ENCODE data around the gene ATP9B. TPM values are rescaled to one million over a fixed set of nuclear protein-coding genes. Genes with fewer than 3 reads are reported as not detected.
"Not testable (repeated sequence)": the region's sequence is repeated elsewhere in the genome, so short reads cannot be mapped to it uniquely, and the experiment has no call there.

ATP9B gene
- total RNA-seq, 1 donor from 2014 or later: 12.6 TPM

- no peak for DNase-seq (ENCODE audit: low read depth)
- H3K36me3 Mint-ChIP-seq (ENCODE audit: low read depth, unreplicated experiment): peaks cover 18% of the 10 kb centered on the region
- no peak overlapping the region for H2AFZ ChIP-seq (ENCODE audit: low read depth, low read length)
- no peak overlapping the region for H3K4me3 Mint-ChIP-seq (ENCODE audit: unreplicated experiment)
- H3K27ac ChIP-seq (ENCODE audit: low read depth, low read length): no peak overlapping the region
- no peaks in the 10 kb centered on the region for H3K27me3 ChIP-seq (ENCODE audit: insufficient read depth, low read length)
- no peak overlapping the region for H3K9ac ChIP-seq (ENCODE audit: low read length)
- H3K9me3 Mint-ChIP-seq (ENCODE audit: unreplicated experiment): peaks cover 10% of the 10 kb centered on the region
- no peak overlapping the region for H3K4me3 ChIP-seq (ENCODE audit: insufficient read depth, low read depth, low read length)
- H3K4me2 ChIP-seq (ENCODE audit: low read length): no peak overlapping the region
- no peak overlapping the region for H3K27ac Mint-ChIP-seq (ENCODE audit: unreplicated experiment)
- no peaks in the 10 kb centered on the region for H3K9me3 ChIP-seq (ENCODE audit: insufficient read depth, low read depth, low read length)
- H3K4me1 Mint-ChIP-seq (ENCODE audit: low read depth, unreplicated experiment): peaks cover 12% of the 10 kb centered on the region
- no peaks in the 10 kb centered on the region for H3K27me3 Mint-ChIP-seq (ENCODE audit: low read depth, unreplicated experiment)
- peaks cover 39% of the 10 kb centered on the region for H4K20me1 ChIP-seq (ENCODE audit: insufficient read depth, low read length)
- FAIRE-seq: no peak
- TF ChIP-seq CTCF (IDR thresholded peaks at IDR 0.05; ENCODE audit: insufficient read depth, low read depth, low read length) (no peak), EZH2 (IDR thresholded peaks at IDR 0.05; ENCODE audit: insufficient read depth, low read length) (no peak)
- no peaks in the 10 kb centered on the region for H3K36me3 ChIP-seq (ENCODE audit: insufficient read depth, low read length)
- peaks cover 54% of the 10 kb centered on the region for H3K79me2 ChIP-seq (ENCODE audit: insufficient read depth, low read length)
- H3K4me1 ChIP-seq (ENCODE audit: insufficient read depth, low read length): no peaks in the 10 kb centered on the region
Measured at GRCh38 chr18:79077181-79077580, 8.0 kb downstream of the ATP9B start.

GRCh38 chr18:79078791-79079190 is 9.6 kb downstream of the ATP9B start:
- Histone ChIP-seq H3K79me2 (ENCODE audit: insufficient read depth, low read length) (peaks cover 63% of the 10 kb centered on the region), H4K20me1 (ENCODE audit: insufficient read depth, low read length) (peaks cover 37% of the 10 kb centered on the region)
- H3K27me3 ChIP-seq (ENCODE audit: insufficient read depth, low read length); H3K4me3 ChIP-seq (ENCODE audit: insufficient read depth, low read depth, low read length); H3K27me3 Mint-ChIP-seq (ENCODE audit: low read depth, unreplicated experiment); DNase-seq (ENCODE audit: low read depth); H3K9me3 ChIP-seq (ENCODE audit: insufficient read depth, low read depth, low read length); H3K4me3 Mint-ChIP-seq (ENCODE audit: unreplicated experiment); H3K4me2 ChIP-seq (ENCODE audit: low read length); H3K4me1 ChIP-seq (ENCODE audit: insufficient read depth, low read length); H3K27ac Mint-ChIP-seq (ENCODE audit: unreplicated experiment); H3K9me3 Mint-ChIP-seq (ENCODE audit: unreplicated experiment); H3K27ac ChIP-seq (ENCODE audit: low read depth, low read length); FAIRE-seq; H2AFZ ChIP-seq (ENCODE audit: low read depth, low read length); H3K9ac ChIP-seq (ENCODE audit: low read length); H3K36me3 ChIP-seq (ENCODE audit: insufficient read depth, low read length): not testable (repeated sequence)
- H3K4me1 Mint-ChIP-seq (ENCODE audit: low read depth, unreplicated experiment): peaks cover 12% of the 10 kb centered on the region
- H3K36me3 Mint-ChIP-seq (ENCODE audit: low read depth, unreplicated experiment): peaks cover 20% of the 10 kb centered on the region

- Histone ChIP-seq H3K27me3 (ENCODE audit: insufficient read depth, low read length) (no peaks in the 10 kb centered on the region), H4K20me1 (ENCODE audit: insufficient read depth, low read length) (peaks cover 32% of the 10 kb centered on the region), H3K4me3 (ENCODE audit: insufficient read depth, low read depth, low read length) (no peak overlapping the region), H3K36me3 (ENCODE audit: insufficient read depth, low read length) (no peaks in the 10 kb centered on the region), H3K4me2 (ENCODE audit: low read length) (no peak overlapping the region), H2AFZ (ENCODE audit: low read depth, low read length) (no peak overlapping the region), H3K79me2 (ENCODE audit: insufficient read depth, low read length) (peaks cover 71% of the 10 kb centered on the region), H3K9me3 (ENCODE audit: insufficient read depth, low read depth, low read length) (no peaks in the 10 kb centered on the region), H3K27ac (ENCODE audit: low read depth, low read length) (no peak overlapping the region), H3K4me1 (ENCODE audit: insufficient read depth, low read length) (no peaks in the 10 kb centered on the region), H3K9ac (ENCODE audit: low read length) (no peak overlapping the region)
- Mint-ChIP-seq H3K4me3 (ENCODE audit: unreplicated experiment) (no peak overlapping the region), H3K9me3 (ENCODE audit: unreplicated experiment) (peaks cover 4% of the 10 kb centered on the region), H3K36me3 (ENCODE audit: low read depth, unreplicated experiment) (no peaks in the 10 kb centered on the region), H3K27ac (ENCODE audit: unreplicated experiment) (no peak overlapping the region), H3K27me3 (ENCODE audit: low read depth, unreplicated experiment) (no peaks in the 10 kb centered on the region), H3K4me1 (ENCODE audit: low read depth, unreplicated experiment) (peaks cover 3% of the 10 kb centered on the region)
- TF ChIP-seq EZH2 (IDR thresholded peaks at IDR 0.05; ENCODE audit: insufficient read depth, low read length) (no peak), CTCF (IDR thresholded peaks at IDR 0.05; ENCODE audit: insufficient read depth, low read depth, low read length) (no peak)
- DNase-seq (ENCODE audit: low read depth) (peak; percentile 43), FAIRE-seq (no peak)
Measured at GRCh38 chr18:79092874-79093273, 23.7 kb downstream of the ATP9B start.

Measured in astrocyte (in vitro differentiated cells and primary cell).